HG02678 (cell line): ENCODE data around the gene SRGAP1.
A peak's percentile ranks its signal among the peaks of the same experiment; 100 is the strongest.

ENCODE experiments used
- ATAC-seq: cut with Tn5 transposase; IDR thresholded peaks from one replicate; pipeline ENCODE4 v1.9.1; 2021; ENCODE audit warnings: mild to moderate bottlenecking, moderate library complexity; ENCODE audit not compliant: unreplicated experiment

The SRGAP1 gene

GRCh38 chr12:63844391-63845341, at the start of gene SRGAP1:
TSS of gene SRGAP1 (plus strand) at chr12:63844700. CDS start at chr12:63844817, 117 bp downstream.
- peak; percentile 26 for ATAC-seq

GRCh38 chr12:63795032-63795687, 49.3 kb upstream of the SRGAP1 start:
- ATAC-seq, result no peak

- ATAC-seq, result no peak
Measured at GRCh38 chr12:63795944-63796343, 48.6 kb upstream of the SRGAP1 start.

- no peak for ATAC-seq
Measured at GRCh38 chr12:63802012-63802608, 42.4 kb upstream of the SRGAP1 start.

- no peak for ATAC-seq
Measured at GRCh38 chr12:63804746-63805145, 39.8 kb upstream of the SRGAP1 start.

GRCh38 chr12:63805704-63806672, 38.5 kb upstream of the SRGAP1 start:
- ATAC-seq, result no peak

- ATAC-seq, result no peak
Measured at GRCh38 chr12:63808631-63809030, 35.9 kb upstream of the SRGAP1 start.

- ATAC-seq, result no peak
Measured at GRCh38 chr12:63809566-63809965, 34.9 kb upstream of the SRGAP1 start.

GRCh38 chr12:63811334-63811733, 33.2 kb upstream of the SRGAP1 start:
- no peak for ATAC-seq

- no peak for ATAC-seq
Measured at GRCh38 chr12:63811755-63812154, 32.7 kb upstream of the SRGAP1 start.

GRCh38 chr12:63814146-63814772, 30.2 kb upstream of the SRGAP1 start:
- peak; percentile 43 for ATAC-seq

GRCh38 chr12:63815482-63815852, 29.0 kb upstream of the SRGAP1 start:
- no peak for ATAC-seq

- ATAC-seq, result no peak
Measured at GRCh38 chr12:63816031-63816430, 28.5 kb upstream of the SRGAP1 start.

- ATAC-seq, result no peak
Measured at GRCh38 chr12:63820427-63820826, 24.1 kb upstream of the SRGAP1 start.

- peak; percentile 52 for ATAC-seq
Measured at GRCh38 chr12:63821781-63822251, 22.7 kb upstream of the SRGAP1 start.

GRCh38 chr12:63822352-63822751, 22.1 kb upstream of the SRGAP1 start:
- ATAC-seq, result no peak

- no peak for ATAC-seq
Measured at GRCh38 chr12:63823040-63823439, 21.5 kb upstream of the SRGAP1 start.

GRCh38 chr12:63826006-63826585, 18.4 kb upstream of the SRGAP1 start:
- peak; percentile 68 for ATAC-seq

GRCh38 chr12:63828867-63829266, 15.6 kb upstream of the SRGAP1 start:
- no peak for ATAC-seq

- ATAC-seq, result no peak
Measured at GRCh38 chr12:63836046-63836445, 8.5 kb upstream of the SRGAP1 start.
